ENCODE results near the gene MPIG6B.

MPIG6B gene

DNA sequence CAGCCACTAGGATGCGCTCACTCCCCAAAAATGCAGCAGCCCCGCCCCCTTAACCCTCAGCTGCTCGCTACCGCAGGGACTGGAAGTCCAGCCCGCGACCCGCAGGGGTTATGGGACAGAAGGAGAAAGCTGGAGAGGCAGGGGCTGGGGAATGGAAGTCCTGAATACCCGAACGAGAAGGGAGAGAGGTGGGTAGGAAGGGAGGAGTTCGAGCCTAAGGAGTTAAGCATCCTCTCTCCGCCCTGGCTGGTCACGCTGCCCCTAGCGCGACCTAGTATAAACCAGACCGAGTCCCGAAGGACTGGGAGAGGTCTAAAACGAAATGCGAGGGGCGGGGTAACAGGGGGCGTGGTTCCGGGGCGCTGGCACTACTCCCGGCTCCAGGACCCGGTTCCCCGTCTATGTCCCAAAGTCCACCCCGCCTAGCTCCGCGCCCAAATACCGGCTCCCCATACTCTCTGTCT, 6.4 kb downstream of the MPIG6B start (continued):
- TF ChIP-seq, protein P1, sequence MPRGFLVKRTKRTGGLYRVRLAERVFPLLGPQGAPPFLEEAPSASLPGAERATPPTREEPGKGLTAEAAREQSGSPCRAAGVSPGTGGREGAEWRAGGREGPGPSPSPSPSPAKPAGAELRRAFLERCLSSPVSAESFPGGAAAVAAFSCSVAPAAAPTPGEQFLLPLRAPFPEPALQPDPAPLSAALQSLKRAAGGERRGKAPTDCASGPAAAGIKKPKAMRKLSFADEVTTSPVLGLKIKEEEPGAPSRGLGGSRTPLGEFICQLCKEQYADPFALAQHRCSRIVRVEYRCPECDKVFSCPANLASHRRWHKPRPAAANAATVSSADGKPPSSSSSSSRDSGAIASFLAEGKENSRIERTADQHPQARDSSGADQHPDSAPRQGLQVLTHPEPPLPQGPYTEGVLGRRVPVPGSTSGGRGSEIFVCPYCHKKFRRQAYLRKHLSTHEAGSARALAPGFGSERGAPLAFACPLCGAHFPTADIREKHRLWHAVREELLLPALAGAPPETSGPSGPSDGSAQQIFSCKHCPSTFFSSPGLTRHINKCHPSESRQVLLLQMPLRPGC (tag by site-specific recombination; IDR thresholded peaks at IDR 0.05): no peak
- TF ChIP-seq ZNF776 (tag by site-specific recombination; IDR thresholded peaks at IDR 0.05; ENCODE audit: borderline replicate concordance): no peak
- no peak for TF ChIP-seq ZNF701 (tag by site-specific recombination; IDR thresholded peaks at IDR 0.05)
- no peak for TF ChIP-seq ZNF266 (tag by site-specific recombination; IDR thresholded peaks at IDR 0.05; ENCODE audit: low read depth)
- TF ChIP-seq ZNF138 (tag by site-specific recombination; IDR thresholded peaks at IDR 0.05; ENCODE audit: borderline replicate concordance): no peak
- TF ChIP-seq TRIM28 (IDR thresholded peaks at IDR 0.05; ENCODE audit: borderline replicate concordance, low read length): no peak
- TF ChIP-seq, protein P2, sequence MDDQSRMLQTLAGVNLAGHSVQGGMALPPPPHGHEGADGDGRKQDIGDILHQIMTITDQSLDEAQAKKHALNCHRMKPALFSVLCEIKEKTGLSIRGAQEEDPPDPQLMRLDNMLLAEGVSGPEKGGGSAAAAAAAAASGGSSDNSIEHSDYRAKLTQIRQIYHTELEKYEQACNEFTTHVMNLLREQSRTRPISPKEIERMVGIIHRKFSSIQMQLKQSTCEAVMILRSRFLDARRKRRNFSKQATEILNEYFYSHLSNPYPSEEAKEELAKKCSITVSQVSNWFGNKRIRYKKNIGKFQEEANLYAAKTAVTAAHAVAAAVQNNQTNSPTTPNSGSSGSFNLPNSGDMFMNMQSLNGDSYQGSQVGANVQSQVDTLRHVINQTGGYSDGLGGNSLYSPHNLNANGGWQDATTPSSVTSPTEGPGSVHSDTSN (CRISPR knock-in tag; IDR thresholded peaks at IDR 0.05): no peak
- TF ChIP-seq REPIN1 (tag by site-specific recombination; IDR thresholded peaks at IDR 0.05; ENCODE audit: low read depth): no peak
- TF ChIP-seq, protein P3, sequence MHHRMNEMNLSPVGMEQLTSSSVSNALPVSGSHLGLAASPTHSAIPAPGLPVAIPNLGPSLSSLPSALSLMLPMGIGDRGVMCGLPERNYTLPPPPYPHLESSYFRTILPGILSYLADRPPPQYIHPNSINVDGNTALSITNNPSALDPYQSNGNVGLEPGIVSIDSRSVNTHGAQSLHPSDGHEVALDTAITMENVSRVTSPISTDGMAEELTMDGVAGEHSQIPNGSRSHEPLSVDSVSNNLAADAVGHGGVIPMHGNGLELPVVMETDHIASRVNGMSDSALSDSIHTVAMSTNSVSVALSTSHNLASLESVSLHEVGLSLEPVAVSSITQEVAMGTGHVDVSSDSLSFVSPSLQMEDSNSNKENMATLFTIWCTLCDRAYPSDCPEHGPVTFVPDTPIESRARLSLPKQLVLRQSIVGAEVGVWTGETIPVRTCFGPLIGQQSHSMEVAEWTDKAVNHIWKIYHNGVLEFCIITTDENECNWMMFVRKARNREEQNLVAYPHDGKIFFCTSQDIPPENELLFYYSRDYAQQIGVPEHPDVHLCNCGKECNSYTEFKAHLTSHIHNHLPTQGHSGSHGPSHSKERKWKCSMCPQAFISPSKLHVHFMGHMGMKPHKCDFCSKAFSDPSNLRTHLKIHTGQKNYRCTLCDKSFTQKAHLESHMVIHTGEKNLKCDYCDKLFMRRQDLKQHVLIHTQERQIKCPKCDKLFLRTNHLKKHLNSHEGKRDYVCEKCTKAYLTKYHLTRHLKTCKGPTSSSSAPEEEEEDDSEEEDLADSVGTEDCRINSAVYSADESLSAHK (tag by site-specific recombination; IDR thresholded peaks at IDR 0.05): no peak
- no peak for TF ChIP-seq GLIS2 (tag by site-specific recombination; IDR thresholded peaks at IDR 0.05)
- TF ChIP-seq ZNF530 (tag by site-specific recombination; IDR thresholded peaks at IDR 0.05; ENCODE audit: low read depth): no peak
- TF ChIP-seq ZNF600 (tag by site-specific recombination; IDR thresholded peaks at IDR 0.05): peak; percentile 89
- peak; percentile 64; the same call in 1 of the 2 replicates for TF ChIP-seq ZEB2 (tag by site-specific recombination; IDR thresholded peaks at IDR 0.05)
- TF ChIP-seq, protein P4, sequence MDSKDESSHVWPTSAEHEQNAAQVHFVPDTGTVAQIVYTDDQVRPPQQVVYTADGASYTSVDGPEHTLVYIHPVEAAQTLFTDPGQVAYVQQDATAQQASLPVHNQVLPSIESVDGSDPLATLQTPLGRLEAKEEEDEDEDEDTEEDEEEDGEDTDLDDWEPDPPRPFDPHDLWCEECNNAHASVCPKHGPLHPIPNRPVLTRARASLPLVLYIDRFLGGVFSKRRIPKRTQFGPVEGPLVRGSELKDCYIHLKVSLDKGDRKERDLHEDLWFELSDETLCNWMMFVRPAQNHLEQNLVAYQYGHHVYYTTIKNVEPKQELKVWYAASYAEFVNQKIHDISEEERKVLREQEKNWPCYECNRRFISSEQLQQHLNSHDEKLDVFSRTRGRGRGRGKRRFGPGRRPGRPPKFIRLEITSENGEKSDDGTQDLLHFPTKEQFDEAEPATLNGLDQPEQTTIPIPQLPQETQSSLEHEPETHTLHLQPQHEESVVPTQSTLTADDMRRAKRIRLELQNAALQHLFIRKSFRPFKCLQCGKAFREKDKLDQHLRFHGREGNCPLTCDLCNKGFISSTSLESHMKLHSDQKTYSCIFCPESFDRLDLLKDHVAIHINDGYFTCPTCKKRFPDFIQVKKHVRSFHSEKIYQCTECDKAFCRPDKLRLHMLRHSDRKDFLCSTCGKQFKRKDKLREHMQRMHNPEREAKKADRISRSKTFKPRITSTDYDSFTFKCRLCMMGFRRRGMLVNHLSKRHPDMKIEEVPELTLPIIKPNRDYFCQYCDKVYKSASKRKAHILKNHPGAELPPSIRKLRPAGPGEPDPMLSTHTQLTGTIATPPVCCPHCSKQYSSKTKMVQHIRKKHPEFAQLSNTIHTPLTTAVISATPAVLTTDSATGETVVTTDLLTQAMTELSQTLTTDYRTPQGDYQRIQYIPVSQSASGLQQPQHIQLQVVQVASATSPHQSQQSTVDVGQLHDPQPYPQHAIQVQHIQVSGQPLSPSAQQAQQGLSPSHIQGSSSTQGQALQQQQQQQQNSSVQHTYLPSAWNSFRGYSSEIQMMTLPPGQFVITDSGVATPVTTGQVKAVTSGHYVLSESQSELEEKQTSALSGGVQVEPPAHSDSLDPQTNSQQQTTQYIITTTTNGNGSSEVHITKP (tag by site-specific recombination; IDR thresholded peaks at IDR 0.05): no peak
- no peak for TF ChIP-seq ZNF610 (tag by site-specific recombination; IDR thresholded peaks at IDR 0.05; ENCODE audit: borderline replicate concordance)
- TF ChIP-seq ZNF404 (tag by site-specific recombination; IDR thresholded peaks at IDR 0.05): no peak
- TF ChIP-seq, protein P5, sequence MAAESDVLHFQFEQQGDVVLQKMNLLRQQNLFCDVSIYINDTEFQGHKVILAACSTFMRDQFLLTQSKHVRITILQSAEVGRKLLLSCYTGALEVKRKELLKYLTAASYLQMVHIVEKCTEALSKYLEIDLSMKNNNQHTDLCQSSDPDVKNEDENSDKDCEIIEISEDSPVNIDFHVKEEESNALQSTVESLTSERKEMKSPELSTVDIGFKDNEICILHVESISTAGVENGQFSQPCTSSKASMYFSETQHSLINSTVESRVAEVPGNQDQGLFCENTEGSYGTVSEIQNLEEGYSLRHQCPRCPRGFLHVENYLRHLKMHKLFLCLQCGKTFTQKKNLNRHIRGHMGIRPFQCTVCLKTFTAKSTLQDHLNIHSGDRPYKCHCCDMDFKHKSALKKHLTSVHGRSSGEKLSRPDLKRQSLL (tag by site-specific recombination; IDR thresholded peaks at IDR 0.05): peak; percentile 70; the same call in 1 of the 2 replicates
- TF ChIP-seq ZBTB1 (tag by site-specific recombination; IDR thresholded peaks at IDR 0.05): no peak
- TF ChIP-seq ZNF777 (tag by site-specific recombination; IDR thresholded peaks at IDR 0.05; ENCODE audit: borderline replicate concordance): no peak
- peak; percentile 60; the same call in 1 of the 2 replicates for TF ChIP-seq IKZF3 (tag by site-specific recombination; IDR thresholded peaks at IDR 0.05)
- TF ChIP-seq ZBTB17 (tag by site-specific recombination; IDR thresholded peaks at IDR 0.05): peak; percentile 92
- TF ChIP-seq ZNF133 (tag by site-specific recombination; IDR thresholded peaks at IDR 0.05): no peak
- no peak for TF ChIP-seq ZNF548 (tag by site-specific recombination; IDR thresholded peaks at IDR 0.05)
- TF ChIP-seq, protein P6, sequence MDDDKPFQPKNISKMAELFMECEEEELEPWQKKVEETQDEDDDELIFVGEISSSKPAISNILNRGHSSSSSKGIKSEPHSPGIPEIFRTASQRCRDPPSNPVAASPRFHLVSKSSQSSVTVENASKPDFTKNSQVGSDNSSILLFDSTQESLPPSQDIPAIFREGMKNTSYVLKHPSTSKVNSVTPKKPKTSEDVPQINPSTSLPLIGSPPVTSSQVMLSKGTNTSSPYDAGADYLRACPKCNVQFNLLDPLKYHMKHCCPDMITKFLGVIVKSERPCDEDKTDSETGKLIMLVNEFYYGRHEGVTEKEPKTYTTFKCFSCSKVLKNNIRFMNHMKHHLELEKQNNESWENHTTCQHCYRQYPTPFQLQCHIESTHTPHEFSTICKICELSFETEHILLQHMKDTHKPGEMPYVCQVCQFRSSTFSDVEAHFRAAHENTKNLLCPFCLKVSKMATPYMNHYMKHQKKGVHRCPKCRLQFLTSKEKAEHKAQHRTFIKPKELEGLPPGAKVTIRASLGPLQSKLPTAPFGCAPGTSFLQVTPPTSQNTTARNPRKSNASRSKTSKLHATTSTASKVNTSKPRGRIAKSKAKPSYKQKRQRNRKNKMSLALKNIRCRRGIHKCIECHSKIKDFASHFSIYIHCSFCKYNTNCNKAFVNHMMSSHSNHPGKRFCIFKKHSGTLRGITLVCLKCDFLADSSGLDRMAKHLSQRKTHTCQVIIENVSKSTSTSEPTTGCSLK (tag by site-specific recombination; IDR thresholded peaks at IDR 0.05): no peak
- TF ChIP-seq SP3 (tag by site-specific recombination; IDR thresholded peaks at IDR 0.05): peak; percentile 59
- TF ChIP-seq KLF9 (tag by site-specific recombination; IDR thresholded peaks at IDR 0.05; ENCODE audit: low read depth): peak; percentile 90
- no peak for TF ChIP-seq ZNF473 (tag by site-specific recombination; IDR thresholded peaks at IDR 0.05)
